Upper lobe of left lung (tissue), 6 donors: ENCODE measurements around the gene TRIM67. TPM values are rescaled to one million over a fixed set of nuclear protein-coding genes. Genes with fewer than 3 reads are reported as not detected.

Experiments used
- ATAC-seq, 2 donors: fragments of 200-7000 bp; cut with Tn5 transposase; one replicate each; pipeline ENCODE4 v1.9.1; 2022; ENCODE audit warnings: mild to moderate bottlenecking in 2 of 2, moderate library complexity in 2 of 2; ENCODE audit not compliant: low FRiP score in 2 of 2
- DNase-seq, 2 donors: peaks; one replicate each; pipeline ENCODE4 v3.0.0-alpha.2; 2019 to 2020
- H3K27ac ChIP-seq, 4 donors: fragments of 200-600 bp; sonication (generic); one replicate each; pipeline ENCODE4 v1.5.1; 2016 to 2019
- H3K27me3 ChIP-seq, 4 donors: fragments of 200-600 bp; sonication (generic); one replicate each; pipeline ENCODE4 v1.5.1; 2017 to 2019
- H3K36me3 ChIP-seq, 4 donors: fragments of 200-600 bp; sonication (generic); one replicate each; pipeline ENCODE4 v1.5.1; 2016 to 2019
- H3K4me1 ChIP-seq, 4 donors: fragments of 200-600 bp; sonication (generic); one replicate each; pipeline ENCODE4 v1.5.1; 2018 to 2019
- H3K4me3 ChIP-seq, 4 donors: fragments of 200-600 bp; sonication (generic); one replicate each; pipeline ENCODE4 v1.5.1; 2017 to 2019; ENCODE audit warnings: mild to moderate bottlenecking in 2 of 4, moderate library complexity in 1 of 4
- H3K9me3 ChIP-seq, 4 donors: fragments of 200-600 bp; sonication (generic); one replicate each; pipeline ENCODE4 v1.5.1; 2018 to 2019
- EP300 ChIP-seq, 4 donors: sonication (generic); formaldehyde crosslinking; IDR thresholded peaks; one replicate each; pipeline ENCODE4 v1.5.1; 2017; ENCODE audit warnings: antibody characterized with exemption in 4 of 4, control low read depth in 2 of 4
- POLR2A ChIP-seq, 4 donors: fragments of 450-650 bp; IDR thresholded peaks; one replicate each; pipeline ENCODE4 v1.5.1; 2016 to 2017; ENCODE audit warnings: antibody characterized with exemption in 4 of 4, mild to moderate bottlenecking in 2 of 4
- POLR2AphosphoS5 ChIP-seq, 2 donors: sonication (generic); formaldehyde crosslinking; IDR thresholded peaks; one replicate each; pipeline ENCODE4 v1.5.1; 2017; ENCODE audit warnings: antibody characterized with exemption in 2 of 2
- WGBS, 2 donors: methylation state at CpG; one replicate each; pipeline ENCODE4 v1.1.5; 2017 to 2018; 5-methylcytosine and 5-hydroxymethylcytosine counted together
- total RNA-seq, 6 donors: library from RNA; depleted of rRNA in 4 of 6; stranded (reverse); fragments of >200 nt in 4 of 6; gene quantifications; one replicate each; pipeline versions ENCODE4 v1.1.0 to v1.2.1, GENCODE V29; 2016 to 2021
- TF ChIP-seq, protein P1 (sequence below), 6 experiments: fragments of 450-650 bp in 4 of 6; fragments of 200-600 bp in 2 of 6; sonication (generic) in 2 of 6; IDR thresholded peaks; one replicate each; pipeline ENCODE4 v1.5.1; 2016 to 2019; ENCODE audit warnings: antibody characterized with exemption in 6 of 6
- donor health status: DM: no; HTN: no; CAD: no; lungs with moderate emphysema.
- donor health status: DM: no; HTN: yes; CAD: no; lungs with severe emphysema.

Gene TRIM67
- total RNA-seq, 6 donors from 2014 or later: 0.03 TPM; not detected in 5

GRCh38 chr1:231163830-231164427 lies 2.1 kb downstream of the TRIM67 start:
- no peak for ATAC-seq
- peaks cover 0 to 44% (median 22%) of the 10 kb centered on the region in 4 donors for H3K27me3 ChIP-seq
- no peaks in the 10 kb centered on the region for H3K36me3 ChIP-seq
- no peak for DNase-seq
- no peak overlapping the region for H3K27ac ChIP-seq
- peaks cover 26 to 31% (median 28%) of the 10 kb centered on the region in 4 donors for H3K4me1 ChIP-seq
- H3K9me3 ChIP-seq: no peaks in the 10 kb centered on the region
- no peak overlapping the region for H3K4me3 ChIP-seq
- WGBS, 2 donors: 37 to 42% methylated on average over 10 to 20 of the region's 23 CpGs
- TF ChIP-seq POLR2AphosphoS5 (IDR thresholded peaks at IDR 0.05): no peak
- TF ChIP-seq EP300 (IDR thresholded peaks at IDR 0.05): no peak
- no peak for TF ChIP-seq POLR2A (IDR thresholded peaks at IDR 0.05)
- TF ChIP-seq, protein P1, sequence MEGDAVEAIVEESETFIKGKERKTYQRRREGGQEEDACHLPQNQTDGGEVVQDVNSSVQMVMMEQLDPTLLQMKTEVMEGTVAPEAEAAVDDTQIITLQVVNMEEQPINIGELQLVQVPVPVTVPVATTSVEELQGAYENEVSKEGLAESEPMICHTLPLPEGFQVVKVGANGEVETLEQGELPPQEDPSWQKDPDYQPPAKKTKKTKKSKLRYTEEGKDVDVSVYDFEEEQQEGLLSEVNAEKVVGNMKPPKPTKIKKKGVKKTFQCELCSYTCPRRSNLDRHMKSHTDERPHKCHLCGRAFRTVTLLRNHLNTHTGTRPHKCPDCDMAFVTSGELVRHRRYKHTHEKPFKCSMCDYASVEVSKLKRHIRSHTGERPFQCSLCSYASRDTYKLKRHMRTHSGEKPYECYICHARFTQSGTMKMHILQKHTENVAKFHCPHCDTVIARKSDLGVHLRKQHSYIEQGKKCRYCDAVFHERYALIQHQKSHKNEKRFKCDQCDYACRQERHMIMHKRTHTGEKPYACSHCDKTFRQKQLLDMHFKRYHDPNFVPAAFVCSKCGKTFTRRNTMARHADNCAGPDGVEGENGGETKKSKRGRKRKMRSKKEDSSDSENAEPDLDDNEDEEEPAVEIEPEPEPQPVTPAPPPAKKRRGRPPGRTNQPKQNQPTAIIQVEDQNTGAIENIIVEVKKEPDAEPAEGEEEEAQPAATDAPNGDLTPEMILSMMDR (IDR thresholded peaks at IDR 0.05): no peak

DNA sequence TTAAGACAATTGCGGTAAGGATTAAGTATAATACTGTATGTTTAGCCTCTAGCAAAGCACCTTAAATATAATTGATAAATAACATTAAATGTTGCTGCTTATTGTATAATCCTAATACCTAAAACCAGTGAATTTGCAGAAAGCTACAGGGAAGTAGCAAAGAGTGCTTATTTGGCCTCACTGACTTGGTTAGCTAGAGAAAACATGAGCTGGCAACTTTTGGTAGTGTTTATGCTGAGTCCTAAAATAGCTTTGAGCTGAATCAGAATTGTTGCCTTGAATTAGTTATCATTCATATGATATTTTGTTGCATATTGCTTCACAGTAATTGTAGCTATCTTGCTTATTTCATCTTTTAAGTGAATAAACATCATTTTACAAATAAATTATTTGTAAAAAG lies 3.5 kb downstream of the TRIM67 start:
- TF ChIP-seq POLR2AphosphoS5 (IDR thresholded peaks at IDR 0.05) (no peak), EP300 (IDR thresholded peaks at IDR 0.05) (no peak), POLR2A (IDR thresholded peaks at IDR 0.05) (no peak)
- TF ChIP-seq, protein P1 (IDR thresholded peaks at IDR 0.05): no peak
- H3K9me3 ChIP-seq: no peaks in the 10 kb centered on the region
- H3K27me3 ChIP-seq: peaks cover 0 to 38% (median 22%) of the 10 kb centered on the region in 4 donors
- no peak for ATAC-seq
- H3K4me1 ChIP-seq: peaks cover 26 to 31% (median 28%) of the 10 kb centered on the region in 4 donors
- H3K36me3 ChIP-seq: no peaks in the 10 kb centered on the region
- no peak overlapping the region for H3K4me3 ChIP-seq
- no peak for DNase-seq
- no peak overlapping the region for H3K27ac ChIP-seq
- WGBS, 2 donors: 93 to 96% methylated on average over 1 of the region's 1 CpG

DNA sequence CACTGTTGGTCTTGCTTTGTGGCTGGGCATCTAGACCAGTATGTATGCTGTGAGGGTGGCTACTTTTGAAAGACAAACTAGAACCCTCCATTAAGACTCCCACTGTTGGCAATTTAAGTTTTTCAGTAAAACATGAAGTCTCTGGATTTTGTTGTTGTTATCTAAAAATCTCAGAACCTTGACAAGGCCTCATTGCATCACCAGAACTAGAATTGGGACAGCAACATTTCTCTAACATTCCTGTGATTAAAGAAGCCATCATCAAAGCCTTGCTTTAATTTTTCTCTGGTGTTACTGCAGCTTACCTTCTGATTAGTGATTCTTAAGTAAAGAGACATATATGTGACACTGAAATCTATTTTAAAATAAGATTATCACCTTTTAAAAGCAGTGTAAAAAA lies 4.5 kb downstream of the TRIM67 start:
- H3K36me3 ChIP-seq: no peaks in the 10 kb centered on the region
- ATAC-seq (no peak), DNase-seq (no peak)
- H3K27ac ChIP-seq: no peak overlapping the region
- no peaks in the 10 kb centered on the region for H3K9me3 ChIP-seq
- peaks cover 20 to 24% (median 21%) of the 10 kb centered on the region in 4 donors for H3K4me1 ChIP-seq
- no peak overlapping the region for H3K4me3 ChIP-seq
- TF ChIP-seq POLR2A (IDR thresholded peaks at IDR 0.05) (no peak), EP300 (IDR thresholded peaks at IDR 0.05) (no peak), POLR2AphosphoS5 (IDR thresholded peaks at IDR 0.05) (no peak)
- TF ChIP-seq, protein P1 (IDR thresholded peaks at IDR 0.05): no peak
- peaks cover 0 to 30% (median 14%) of the 10 kb centered on the region in 4 donors for H3K27me3 ChIP-seq

DNA sequence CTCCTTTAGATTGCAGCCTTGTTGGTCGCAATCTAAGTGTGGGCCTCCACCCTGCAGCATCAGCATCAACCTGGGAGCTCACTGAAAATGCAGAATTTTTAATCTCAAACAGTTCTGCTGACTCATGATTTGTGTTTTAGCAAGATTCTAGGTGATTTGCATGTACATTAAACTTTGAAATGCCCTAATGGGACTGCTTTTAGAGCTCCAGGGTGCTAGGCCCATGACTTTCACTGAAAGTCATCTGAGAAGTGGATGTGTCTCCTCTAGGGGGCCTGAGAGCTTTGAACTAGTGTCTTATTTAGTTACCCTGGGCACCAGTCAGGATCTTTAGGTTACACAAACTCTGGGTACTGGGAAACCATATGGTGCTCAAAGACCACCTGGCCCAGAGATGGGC lies 9.0 kb downstream of the TRIM67 start:
- Histone ChIP-seq H3K9me3 (no peaks in the 10 kb centered on the region), H3K27me3 (no peaks in the 10 kb centered on the region), H3K36me3 (no peaks in the 10 kb centered on the region), H3K27ac (no peak overlapping the region), H3K4me1 (no peaks in the 10 kb centered on the region), H3K4me3 (no peak overlapping the region)
- DNase-seq (no peak), ATAC-seq (no peak)
- TF ChIP-seq EP300 (IDR thresholded peaks at IDR 0.05): no peak
- TF ChIP-seq, protein P1 (IDR thresholded peaks at IDR 0.05): no peak
- no peak for TF ChIP-seq POLR2A (IDR thresholded peaks at IDR 0.05)
- no peak for TF ChIP-seq POLR2AphosphoS5 (IDR thresholded peaks at IDR 0.05)
- WGBS, 2 donors: 94 to 100% methylated on average over 1 of the region's 1 CpG

DNA sequence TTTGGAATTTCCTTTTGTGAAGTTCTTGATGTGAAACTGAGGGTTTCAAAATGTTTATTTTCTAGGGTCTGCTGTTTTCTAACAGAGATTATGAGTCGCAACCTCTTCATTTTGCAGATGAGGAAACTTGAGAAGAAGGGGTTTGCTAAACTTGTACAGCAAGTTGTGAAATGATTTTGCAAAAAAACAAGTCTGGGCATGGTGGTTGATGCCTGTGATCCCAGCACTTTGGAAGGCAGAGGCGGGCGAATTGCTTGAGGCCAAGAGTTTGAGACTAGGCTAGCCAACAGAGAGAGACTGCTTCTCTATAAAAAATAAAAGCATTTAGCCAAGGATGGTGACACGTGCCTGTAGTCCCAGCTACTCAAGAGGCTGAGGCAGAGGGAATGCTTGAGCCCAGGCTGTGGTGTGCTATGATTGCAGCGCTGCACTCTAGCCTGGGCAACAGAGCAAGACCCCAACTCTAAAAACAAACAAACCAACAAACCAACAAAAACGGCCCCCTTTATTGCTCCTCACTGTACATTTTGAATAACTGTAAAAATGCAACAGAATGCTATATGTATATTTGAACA lies 9.9 kb downstream of the TRIM67 start:
- no peaks in the 10 kb centered on the region for H3K4me1 ChIP-seq
- no peak for TF ChIP-seq POLR2AphosphoS5 (IDR thresholded peaks at IDR 0.05)
- TF ChIP-seq, protein P1 (IDR thresholded peaks at IDR 0.05): no peak
- no peak for TF ChIP-seq EP300 (IDR thresholded peaks at IDR 0.05)
- no peak for TF ChIP-seq POLR2A (IDR thresholded peaks at IDR 0.05)
- H3K27ac ChIP-seq: no peak overlapping the region
- 79 to 81% methylated on average over 6 of the region's 6 CpGs for WGBS, 2 donors
- no peaks in the 10 kb centered on the region for H3K27me3 ChIP-seq
- no peak overlapping the region for H3K4me3 ChIP-seq
- DNase-seq (no peak), ATAC-seq (no peak)
- H3K36me3 ChIP-seq: no peaks in the 10 kb centered on the region
- no peaks in the 10 kb centered on the region for H3K9me3 ChIP-seq
